DMS 273 treated with DMSO at 0.1 percent for 48 hours (cell line): ENCODE measurements around the gene HEPN1.
"Not testable (repeated sequence)": the region's sequence is repeated elsewhere in the genome, so short reads cannot be mapped to it uniquely, and the experiment has no call there.

Source experiments
- DNase-seq: peaks from one replicate; lab custom pipeline; 2025; lab: John Stamatoyannopoulos, UW

The HEPN1 gene

GRCh38 chr11:124942466-124943253 lies 23.6 kb downstream of the HEPN1 start:
- DNase-seq = no peak

- DNase-seq = no peak
These were observed 24.2 kb downstream of the HEPN1 start for GRCh38 chr11:124943254-124943616.

GRCh38 chr11:124943741-124944140 lies 24.7 kb downstream of the HEPN1 start:
- DNase-seq = no peak

- DNase-seq = no peak
These were observed 25.5 kb downstream of the HEPN1 start for GRCh38 chr11:124944565-124944964.

GRCh38 chr11:124945826-124946225 lies 26.8 kb downstream of the HEPN1 start:
- DNase-seq = no peak

GRCh38 chr11:124946735-124947141 lies 27.7 kb downstream of the HEPN1 start:
- no peak for DNase-seq

- no peak for DNase-seq
These were observed 31.7 kb downstream of the HEPN1 start for GRCh38 chr11:124950601-124951330.

- DNase-seq = no peak
These were observed 32.3 kb downstream of the HEPN1 start for GRCh38 chr11:124951341-124951740.

- DNase-seq = peak; percentile 89
These were observed 34.9 kb downstream of the HEPN1 start, which contains the start of gene CCDC15 for GRCh38 chr11:124953753-124954589. TSS of gene CCDC15 (plus strand) at chr11:124954202. CDS start at chr11:124954733, 531 bp downstream.

- DNase-seq = no peak
These were observed 35.5 kb downstream of the HEPN1 start for GRCh38 chr11:124954590-124954955.

- no peak for DNase-seq
These were observed 36.0 kb downstream of the HEPN1 start for GRCh38 chr11:124955035-124955434.

GRCh38 chr11:124961972-124962609 lies 43.0 kb downstream of the HEPN1 start:
- peak; percentile 56 for DNase-seq

GRCh38 chr11:124968197-124968596 lies 49.1 kb downstream of the HEPN1 start:
- DNase-seq = not testable (repeated sequence)
